ENCODE measurements around the gene CNKSR3.

Gene CNKSR3

GRCh38 chr6:154476494-154476893, 34.0 kb downstream of the CNKSR3 start:
- H3K79me1 ChIP-seq (ENCODE audit: low read depth, low read length) = peaks cover 10% of the 10 kb centered on the region
- no peak for DNase-seq (ENCODE audit: low spot score)
- no peak overlapping the region for H3K4me3 ChIP-seq (ENCODE audit: low read length in 2 of 2)
- no peak overlapping the region for H3K4ac ChIP-seq (ENCODE audit: low read length)
- H4K91ac ChIP-seq (ENCODE audit: low read depth, low read length, poor library complexity) = no peak overlapping the region
- no peak overlapping the region for H3K18ac ChIP-seq (ENCODE audit: low read length)
- H3K27me3 ChIP-seq (ENCODE audit: control insufficient read depth in 3 of 3, insufficient read depth in 3 of 3, low read depth in 1 of 3, low read length in 3 of 3) = no peaks in the 10 kb centered on the region
- H3K4me2 ChIP-seq (ENCODE audit: insufficient read depth, low read length, poor library complexity, severe bottlenecking) = no peak overlapping the region
- no peak overlapping the region for H3K9ac ChIP-seq (ENCODE audit: low read depth, low read length, poor library complexity)
- WGBS, 2 donors (ENCODE audit: extremely low coverage in 2 of 2, insufficient read length in 2 of 2, insufficient replicate concordance in 1 of 2) = no CpG with 5 or more reads among the region's 4 CpGs
- no peak overlapping the region for H3K14ac ChIP-seq (ENCODE audit: low read length)
- no peak overlapping the region for H3K23ac ChIP-seq (ENCODE audit: low read depth, low read length, poor library complexity)
- H2BK12ac ChIP-seq (ENCODE audit: low read length) = no peak overlapping the region
- H3K9me3 ChIP-seq (replicated peaks in 1 of 2; ENCODE audit: control insufficient read depth in 2 of 2, insufficient read depth in 1 of 2, low read depth in 1 of 2, low read length in 2 of 2) = peaks cover 0 to 1% of the 10 kb centered on the region in 2 donors
- H2BK15ac ChIP-seq (ENCODE audit: low read length) = no peak overlapping the region
- H3K4me1 ChIP-seq (ENCODE audit: control insufficient read depth in 2 of 2, insufficient read depth in 1 of 2, low read depth in 1 of 2, low read length in 2 of 2) = peaks cover 12 to 16% of the 10 kb centered on the region in 2 donors
- no peaks in the 10 kb centered on the region for H3K36me3 ChIP-seq (replicated peaks in 1 of 2; ENCODE audit: control insufficient read depth in 2 of 2, insufficient read depth in 2 of 2, low read length in 2 of 2)
- no peak overlapping the region for H2BK5ac ChIP-seq (ENCODE audit: low read length)
- H2BK120ac ChIP-seq (ENCODE audit: low read depth, low read length) = no peak overlapping the region
- no peak overlapping the region for H2AK5ac ChIP-seq (ENCODE audit: low read depth, low read length)
- H4K8ac ChIP-seq (ENCODE audit: low read depth, low read length) = no peak overlapping the region
- H3K27ac ChIP-seq (replicated peaks; ENCODE audit: low read length) = no peak overlapping the region
- H2AFZ ChIP-seq (ENCODE audit: low read length) = no peak overlapping the region

- Histone ChIP-seq H3K36me3 (replicated peaks in 1 of 2; ENCODE audit: control insufficient read depth in 2 of 2, insufficient read depth in 2 of 2, low read length in 2 of 2) (no peaks in the 10 kb centered on the region), H3K27me3 (ENCODE audit: control insufficient read depth in 3 of 3, insufficient read depth in 3 of 3, low read depth in 1 of 3, low read length in 3 of 3) (no peaks in the 10 kb centered on the region), H3K9me3 (replicated peaks in 1 of 2; ENCODE audit: control insufficient read depth in 2 of 2, insufficient read depth in 1 of 2, low read depth in 1 of 2, low read length in 2 of 2) (peaks cover 3 to 6% of the 10 kb centered on the region in 2 donors), H3K4me2 (ENCODE audit: insufficient read depth, low read length, poor library complexity, severe bottlenecking) (no peak overlapping the region), H3K27ac (replicated peaks; ENCODE audit: low read length) (no peak overlapping the region), H2BK12ac (ENCODE audit: low read length) (no peak overlapping the region), H3K4me1 (ENCODE audit: control insufficient read depth in 2 of 2, insufficient read depth in 1 of 2, low read depth in 1 of 2, low read length in 2 of 2) (peaks cover 12 to 16% of the 10 kb centered on the region in 2 donors), H4K91ac (ENCODE audit: low read depth, low read length, poor library complexity) (no peak overlapping the region), H3K9ac (ENCODE audit: low read depth, low read length, poor library complexity) (no peak overlapping the region), H2BK5ac (ENCODE audit: low read length) (no peak overlapping the region), H2BK15ac (ENCODE audit: low read length) (no peak overlapping the region), H3K18ac (ENCODE audit: low read length) (no peak overlapping the region), H3K23ac (ENCODE audit: low read depth, low read length, poor library complexity) (no peak overlapping the region), H2BK120ac (ENCODE audit: low read depth, low read length) (no peak overlapping the region), H3K4me3 (ENCODE audit: low read length in 2 of 2) (no peak overlapping the region), H3K14ac (ENCODE audit: low read length) (no peak overlapping the region), H3K4ac (ENCODE audit: low read length) (no peak overlapping the region), H2AK5ac (ENCODE audit: low read depth, low read length) (no peak overlapping the region), H2AFZ (ENCODE audit: low read length) (no peak overlapping the region), H3K79me1 (ENCODE audit: low read depth, low read length) (peaks cover 10% of the 10 kb centered on the region), H4K8ac (ENCODE audit: low read depth, low read length) (no peak overlapping the region)
- WGBS, 2 donors (ENCODE audit: extremely low coverage in 2 of 2, insufficient read length in 2 of 2, insufficient replicate concordance in 1 of 2) = no CpG with 5 or more reads among the region's 12 CpGs
- DNase-seq (ENCODE audit: low spot score) = no peak
These were observed 35.6 kb downstream of the CNKSR3 start for GRCh38 chr6:154474648-154475428.

- H3K4ac ChIP-seq (ENCODE audit: low read length) = no peak overlapping the region
- no peak overlapping the region for H3K27ac ChIP-seq (replicated peaks; ENCODE audit: low read length)
- H2AK5ac ChIP-seq (ENCODE audit: low read depth, low read length) = no peak overlapping the region
- no peak overlapping the region for H2BK5ac ChIP-seq (ENCODE audit: low read length)
- no peak overlapping the region for H2BK120ac ChIP-seq (ENCODE audit: low read depth, low read length)
- H3K9me3 ChIP-seq (replicated peaks in 1 of 2; ENCODE audit: control insufficient read depth in 2 of 2, insufficient read depth in 1 of 2, low read depth in 1 of 2, low read length in 2 of 2) = peaks cover 3 to 6% of the 10 kb centered on the region in 2 donors
- H3K36me3 ChIP-seq (replicated peaks in 1 of 2; ENCODE audit: control insufficient read depth in 2 of 2, insufficient read depth in 2 of 2, low read length in 2 of 2) = no peaks in the 10 kb centered on the region
- peaks cover 6 to 7% of the 10 kb centered on the region in 2 donors for H3K4me1 ChIP-seq (ENCODE audit: control insufficient read depth in 2 of 2, insufficient read depth in 1 of 2, low read depth in 1 of 2, low read length in 2 of 2)
- H3K14ac ChIP-seq (ENCODE audit: low read length) = no peak overlapping the region
- no peak overlapping the region for H3K23ac ChIP-seq (ENCODE audit: low read depth, low read length, poor library complexity)
- H2BK12ac ChIP-seq (ENCODE audit: low read length) = no peak overlapping the region
- H4K91ac ChIP-seq (ENCODE audit: low read depth, low read length, poor library complexity) = no peak overlapping the region
- no CpG with 5 or more reads among the region's 9 CpGs for WGBS, 2 donors (ENCODE audit: extremely low coverage in 2 of 2, insufficient read length in 2 of 2, insufficient replicate concordance in 1 of 2)
- no peak overlapping the region for H3K9ac ChIP-seq (ENCODE audit: low read depth, low read length, poor library complexity)
- H3K4me3 ChIP-seq (ENCODE audit: low read length in 2 of 2) = no peak overlapping the region
- no peaks in the 10 kb centered on the region for H3K27me3 ChIP-seq (ENCODE audit: control insufficient read depth in 3 of 3, insufficient read depth in 3 of 3, low read depth in 1 of 3, low read length in 3 of 3)
- H3K79me1 ChIP-seq (ENCODE audit: low read depth, low read length) = peaks cover 10% of the 10 kb centered on the region
- H4K8ac ChIP-seq (ENCODE audit: low read depth, low read length) = no peak overlapping the region
- no peak overlapping the region for H2BK15ac ChIP-seq (ENCODE audit: low read length)
- no peak overlapping the region for H2AFZ ChIP-seq (ENCODE audit: low read length)
- no peak for DNase-seq (ENCODE audit: low spot score)
- H3K4me2 ChIP-seq (ENCODE audit: insufficient read depth, low read length, poor library complexity, severe bottlenecking) = no peak overlapping the region
- no peak overlapping the region for H3K18ac ChIP-seq (ENCODE audit: low read length)
These were observed 37.2 kb downstream of the CNKSR3 start for GRCh38 chr6:154473324-154473723.

GRCh38 chr6:154471609-154472362, 38.7 kb downstream of the CNKSR3 start:
- DNase-seq (ENCODE audit: low spot score) = no peak
- no peak overlapping the region for H4K91ac ChIP-seq (ENCODE audit: low read depth, low read length, poor library complexity)
- no peak overlapping the region for H3K27ac ChIP-seq (replicated peaks; ENCODE audit: low read length)
- WGBS, 2 donors (ENCODE audit: extremely low coverage in 2 of 2, insufficient read length in 2 of 2, insufficient replicate concordance in 1 of 2) = no CpG with 5 or more reads among the region's 6 CpGs
- no peak overlapping the region for H2BK15ac ChIP-seq (ENCODE audit: low read length)
- no peak overlapping the region for H3K4me3 ChIP-seq (ENCODE audit: low read length in 2 of 2)
- H3K14ac ChIP-seq (ENCODE audit: low read length) = no peak overlapping the region
- H2BK12ac ChIP-seq (ENCODE audit: low read length) = no peak overlapping the region
- peaks cover 3% of the 10 kb centered on the region for H3K79me1 ChIP-seq (ENCODE audit: low read depth, low read length)
- H2BK5ac ChIP-seq (ENCODE audit: low read length) = no peak overlapping the region
- H3K4ac ChIP-seq (ENCODE audit: low read length) = no peak overlapping the region
- H2AK5ac ChIP-seq (ENCODE audit: low read depth, low read length) = no peak overlapping the region
- H3K23ac ChIP-seq (ENCODE audit: low read depth, low read length, poor library complexity) = no peak overlapping the region
- no peaks in the 10 kb centered on the region for H3K36me3 ChIP-seq (replicated peaks in 1 of 2; ENCODE audit: control insufficient read depth in 2 of 2, insufficient read depth in 2 of 2, low read length in 2 of 2)
- no peak overlapping the region for H3K18ac ChIP-seq (ENCODE audit: low read length)
- H4K8ac ChIP-seq (ENCODE audit: low read depth, low read length) = no peak overlapping the region
- no peak overlapping the region for H2AFZ ChIP-seq (ENCODE audit: low read length)
- no peak overlapping the region for H2BK120ac ChIP-seq (ENCODE audit: low read depth, low read length)
- H3K4me1 ChIP-seq (ENCODE audit: control insufficient read depth in 2 of 2, insufficient read depth in 1 of 2, low read depth in 1 of 2, low read length in 2 of 2) = peaks cover 0 to 2% of the 10 kb centered on the region in 2 donors
- H3K27me3 ChIP-seq (ENCODE audit: control insufficient read depth in 3 of 3, insufficient read depth in 3 of 3, low read depth in 1 of 3, low read length in 3 of 3) = no peaks in the 10 kb centered on the region
- H3K9ac ChIP-seq (ENCODE audit: low read depth, low read length, poor library complexity) = no peak overlapping the region
- no peak overlapping the region for H3K4me2 ChIP-seq (ENCODE audit: insufficient read depth, low read length, poor library complexity, severe bottlenecking)
- H3K9me3 ChIP-seq (replicated peaks in 1 of 2; ENCODE audit: control insufficient read depth in 2 of 2, insufficient read depth in 1 of 2, low read depth in 1 of 2, low read length in 2 of 2) = peaks cover 3 to 6% of the 10 kb centered on the region in 2 donors
